ENCODE measurements around the gene AKR1C4. TPM values are rescaled to one million over a fixed set of nuclear protein-coding genes. Genes with fewer than 3 reads are reported as not detected.

Gene AKR1C4
- total RNA-seq, 2 donors from 2014 or later = not detected

GRCh38 chr10:5259132-5259951 lies 62.7 kb downstream of the AKR1C4 start:
- intact Hi-C loops (cut with DNase I) = no loop called here
- DNase-seq (ENCODE audit: low spot score) = no peak

GRCh38 chr10:5259952-5260578 lies 63.4 kb downstream of the AKR1C4 start:
- intact Hi-C loops (cut with DNase I) = no loop called here
- DNase-seq (ENCODE audit: low spot score) = no peak

- intact Hi-C loops (cut with DNase I) = no loop called here
- no peak for DNase-seq (ENCODE audit: low spot score)
These were observed 64.2 kb downstream of the AKR1C4 start for GRCh38 chr10:5260828-5261227.

- intact Hi-C loops (cut with DNase I) = no loop called here
- no peak for DNase-seq (ENCODE audit: low spot score)
These were observed 68.5 kb downstream of the AKR1C4 start for GRCh38 chr10:5265139-5265538.

- no peak for DNase-seq (ENCODE audit: low spot score)
These were observed 69.7 kb downstream of the AKR1C4 start for GRCh38 chr10:5266351-5266750.

GRCh38 chr10:5266804-5267203 lies 70.2 kb downstream of the AKR1C4 start:
- intact Hi-C loops (cut with DNase I) = no loop called here
- no peak for DNase-seq (ENCODE audit: low spot score)

More at GRCh38 chr10:5266351-5266750, 69.7 kb downstream of the AKR1C4 start:
- intact Hi-C loops (cut with DNase I) = no loop called here

GRCh38 chr10:5268234-5268633 lies 71.6 kb downstream of the AKR1C4 start:
- intact Hi-C loops (cut with DNase I) = no loop called here
- no peak for DNase-seq (ENCODE audit: low spot score)

Other genes with a start within 250 kb of the AKR1C4 start
- 10 to 100 TPM; 35.5 to 61.5 TPM for gene AKR1C1, start 233.4 kb upstream of the AKR1C4 start, total RNA-seq
- 10 to 100 TPM; 27.1 to 42.7 TPM for gene AKR1C2, start 193.0 kb upstream of the AKR1C4 start, total RNA-seq
- 10 to 100 TPM; 21.0 to 29.6 TPM for gene AKR1C3, start 102.4 kb upstream of the AKR1C4 start, total RNA-seq
- gene AKR1C8, start 11.7 kb upstream of the AKR1C4 start, total RNA-seq = not detected
- not detected for gene UCN3, start 168.1 kb downstream of the AKR1C4 start, total RNA-seq
- not detected for gene TUBAL3, start 208.0 kb downstream of the AKR1C4 start, total RNA-seq
- gene NET1, start 215.7 kb downstream of the AKR1C4 start, total RNA-seq = 100 to 1,000 TPM in 1 of 2 donors, 10 to 100 TPM in 1; 99.3 to 113 TPM

All from posterior vena cava (tissue), 2 donors.